Osteoblast (primary cell): Measurements from ENCODE around the gene GNG10. TPM values are rescaled to one million over a fixed set of nuclear protein-coding genes. Genes with fewer than 3 reads are reported as not detected.

Experiments used
- DNase-seq: peaks from one replicate; pipeline ENCODE4 v3.0.0; 2011; ENCODE audit warnings: low spot score, mixed read lengths; ENCODE audit not compliant: insufficient read length; ENCODE audit errors: missing footprints
- H2AFZ ChIP-seq: 2 replicates; pipeline ENCODE4 v1.6.0; 2011; ENCODE audit warnings: mild to moderate bottlenecking, low read length
- H3K27ac ChIP-seq: 2 replicates; pipeline ENCODE4 v1.5.1; 2011; ENCODE audit warnings: mild to moderate bottlenecking, low read depth, low read length, moderate library complexity
- H3K27me3 ChIP-seq: 2 replicates; pipeline ENCODE4 v1.6.0; 2012; ENCODE audit warnings: mild to moderate bottlenecking, control low read depth, inconsistent platforms, low read length, moderate library complexity; ENCODE audit not compliant: insufficient read depth
- H3K36me3 ChIP-seq: 2 replicates; pipeline ENCODE4 v1.5.1; 2011; ENCODE audit warnings: mild to moderate bottlenecking, low read length, control low read depth, moderate library complexity; ENCODE audit not compliant: insufficient read depth
- H3K4me1 ChIP-seq: 2 replicates; pipeline ENCODE4 v1.5.1; 2011; ENCODE audit warnings: mild to moderate bottlenecking, low read length, control low read depth, moderate library complexity; ENCODE audit not compliant: insufficient read depth
- H3K4me2 ChIP-seq: 2 replicates; pipeline ENCODE4 v1.6.0; 2011; ENCODE audit warnings: mild to moderate bottlenecking, low read length; ENCODE audit not compliant: insufficient read depth
- H3K4me3 ChIP-seq: fragments of 200-600 bp; sonication (generic); 3 replicates; pipeline ENCODE4 v1.5.1; 2012; ENCODE audit warnings: mild to moderate bottlenecking, low read length, inconsistent platforms; ENCODE audit not compliant: insufficient read depth
- H3K79me2 ChIP-seq: 2 replicates; pipeline ENCODE4 v1.6.0; 2012; ENCODE audit warnings: mild to moderate bottlenecking, low read length, control low read depth, inconsistent platforms; ENCODE audit not compliant: insufficient read depth
- H3K9me3 ChIP-seq: 2 replicates; pipeline ENCODE4 v1.5.1; 2011; ENCODE audit warnings: low read depth, low read length, control low read depth
- H4K20me1 ChIP-seq: 2 replicates; pipeline ENCODE4 v1.6.0; 2012; ENCODE audit warnings: mild to moderate bottlenecking, low read length, control low read depth; ENCODE audit not compliant: insufficient read depth
- CTCF ChIP-seq: IDR thresholded peaks from 2 replicates; pipeline ENCODE4 v1.5.1; 2011; ENCODE audit warnings: mild to moderate bottlenecking, low read depth, low read length, moderate library complexity; ENCODE audit errors: extremely low read depth
- total RNA-seq: library from RNA; depleted of rRNA; stranded (reverse); fragments of >200 nt; gene quantifications from 2 replicates; pipeline ENCODE4 v1.2.3, GENCODE V29; 2012

GNG10 gene
- total RNA-seq, 1 donor: 69.1 TPM

GRCh38 chr9:111644195-111644772 lies 17.1 kb upstream of the GNG10 start:
- peaks cover 9% of the 10 kb centered on the region for H4K20me1 ChIP-seq
- H3K4me1 ChIP-seq: no peaks in the 10 kb centered on the region
- no peak for TF ChIP-seq CTCF
- H3K9me3 ChIP-seq: no peaks in the 10 kb centered on the region
- H3K27ac ChIP-seq: no peak overlapping the region
- H3K36me3 ChIP-seq: peaks cover 19% of the 10 kb centered on the region
- no peak overlapping the region for H2AFZ ChIP-seq
- H3K4me3 ChIP-seq: no peak overlapping the region
- H3K27me3 ChIP-seq: no peaks in the 10 kb centered on the region
- DNase-seq: no peak
- no peak overlapping the region for H3K4me2 ChIP-seq
- H3K79me2 ChIP-seq: peaks cover 46% of the 10 kb centered on the region

GRCh38 chr9:111645806-111646205 lies 15.6 kb upstream of the GNG10 start:
- no peak for TF ChIP-seq CTCF
- H3K9me3 ChIP-seq: no peaks in the 10 kb centered on the region
- H2AFZ ChIP-seq: no peak overlapping the region
- no peak for DNase-seq
- no peaks in the 10 kb centered on the region for H3K27me3 ChIP-seq
- peaks cover 9% of the 10 kb centered on the region for H4K20me1 ChIP-seq
- H3K36me3 ChIP-seq: peaks cover 32% of the 10 kb centered on the region
- no peak overlapping the region for H3K4me2 ChIP-seq
- no peaks in the 10 kb centered on the region for H3K4me1 ChIP-seq
- H3K79me2 ChIP-seq: peaks cover 44% of the 10 kb centered on the region
- H3K4me3 ChIP-seq: no peak overlapping the region
- H3K27ac ChIP-seq: no peak overlapping the region

- Histone ChIP-seq H3K4me1 (no peaks in the 10 kb centered on the region), H3K79me2 (peaks cover 44% of the 10 kb centered on the region), H3K36me3 (peaks cover 32% of the 10 kb centered on the region), H3K4me2 (no peak overlapping the region), H4K20me1 (peaks cover 9% of the 10 kb centered on the region), H3K9me3 (no peaks in the 10 kb centered on the region), H3K27ac (no peak overlapping the region), H3K4me3 (no peak overlapping the region), H3K27me3 (no peaks in the 10 kb centered on the region), H2AFZ (no peak overlapping the region)
- DNase-seq: no peak
- no peak for TF ChIP-seq CTCF
These were observed 15.0 kb upstream of the GNG10 start for GRCh38 chr9:111646417-111646816.

GRCh38 chr9:111648066-111648465 lies 13.3 kb upstream of the GNG10 start:
- no peak overlapping the region for H2AFZ ChIP-seq
- H3K27me3 ChIP-seq: no peaks in the 10 kb centered on the region
- H3K9me3 ChIP-seq: no peaks in the 10 kb centered on the region
- H3K79me2 ChIP-seq: peaks cover 38% of the 10 kb centered on the region
- no peaks in the 10 kb centered on the region for H3K4me1 ChIP-seq
- H3K4me2 ChIP-seq: no peak overlapping the region
- H3K4me3 ChIP-seq: no peak overlapping the region
- H4K20me1 ChIP-seq: peaks cover 9% of the 10 kb centered on the region
- no peak overlapping the region for H3K27ac ChIP-seq
- TF ChIP-seq CTCF: no peak
- peaks cover 32% of the 10 kb centered on the region for H3K36me3 ChIP-seq
- DNase-seq: no peak
